ENCODE results near the gene ZC3H10. TPM values are rescaled to one million over a fixed set of nuclear protein-coding genes. Genes with fewer than 3 reads are reported as not detected.

The ZC3H10 gene
- total and polyA plus RNA-seq, 2 of the 13 experiments (the other 11 are each of a cell fraction or from before 2014, with no cell fraction given) = 0.70 to 2.3 TPM

GRCh38 chr12:56127888-56128669 is 10.0 kb downstream of the ZC3H10 start, which contains the start of gene ESYT1 (continued):
- TF ChIP-seq HNF1A (IDR thresholded peaks at IDR 0.05; ENCODE audit: low read depth) (no peak), HNF1A (CRISPR knock-in tag; IDR thresholded peaks at IDR 0.05; ENCODE audit: borderline replicate concordance) (peak; percentile 68; the same call in 1 of the 2 replicates), ZMAT3 (CRISPR knock-in tag; conservative IDR thresholded peaks at IDR 0.05) (peak; percentile 77), PAWR (CRISPR knock-in tag; IDR thresholded peaks at IDR 0.05; ENCODE audit: borderline replicate concordance) (no peak), LCORL (IDR thresholded peaks at IDR 0.05) (no peak), LCORL (CRISPR knock-in tag; IDR thresholded peaks at IDR 0.05) (0 out of 2 replicates have a peak, but pooled peaks have one; percentile 33), HDAC1 (CRISPR knock-in tag; IDR thresholded peaks at IDR 0.05) (peak; percentile 88), ZNF263 (CRISPR knock-in tag; IDR thresholded peaks at IDR 0.05) (peak; percentile 63; the same call in 1 of the 2 replicates), ZMYM4 (CRISPR knock-in tag; IDR thresholded peaks at IDR 0.05) (no peak; the same call in 1 of the 2 replicates), SIN3A (IDR thresholded peaks at IDR 0.05; ENCODE audit: borderline replicate concordance, low read depth, low read length) (peak; percentile 26; the same call in 1 of the 2 replicates), PATZ1 (CRISPR knock-in tag; IDR thresholded peaks at IDR 0.05) (peak; percentile 84), THAP11 (CRISPR knock-in tag; IDR thresholded peaks at IDR 0.05) (peak; percentile 64; the same call in 1 of the 2 replicates)
- TF ChIP-seq, protein P1, sequence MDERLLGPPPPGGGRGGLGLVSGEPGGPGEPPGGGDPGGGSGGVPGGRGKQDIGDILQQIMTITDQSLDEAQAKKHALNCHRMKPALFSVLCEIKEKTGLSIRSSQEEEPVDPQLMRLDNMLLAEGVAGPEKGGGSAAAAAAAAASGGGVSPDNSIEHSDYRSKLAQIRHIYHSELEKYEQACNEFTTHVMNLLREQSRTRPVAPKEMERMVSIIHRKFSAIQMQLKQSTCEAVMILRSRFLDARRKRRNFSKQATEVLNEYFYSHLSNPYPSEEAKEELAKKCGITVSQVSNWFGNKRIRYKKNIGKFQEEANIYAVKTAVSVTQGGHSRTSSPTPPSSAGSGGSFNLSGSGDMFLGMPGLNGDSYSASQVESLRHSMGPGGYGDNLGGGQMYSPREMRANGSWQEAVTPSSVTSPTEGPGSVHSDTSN (CRISPR knock-in tag; IDR thresholded peaks at IDR 0.05) = no peak
- TF ChIP-seq, protein P2, sequence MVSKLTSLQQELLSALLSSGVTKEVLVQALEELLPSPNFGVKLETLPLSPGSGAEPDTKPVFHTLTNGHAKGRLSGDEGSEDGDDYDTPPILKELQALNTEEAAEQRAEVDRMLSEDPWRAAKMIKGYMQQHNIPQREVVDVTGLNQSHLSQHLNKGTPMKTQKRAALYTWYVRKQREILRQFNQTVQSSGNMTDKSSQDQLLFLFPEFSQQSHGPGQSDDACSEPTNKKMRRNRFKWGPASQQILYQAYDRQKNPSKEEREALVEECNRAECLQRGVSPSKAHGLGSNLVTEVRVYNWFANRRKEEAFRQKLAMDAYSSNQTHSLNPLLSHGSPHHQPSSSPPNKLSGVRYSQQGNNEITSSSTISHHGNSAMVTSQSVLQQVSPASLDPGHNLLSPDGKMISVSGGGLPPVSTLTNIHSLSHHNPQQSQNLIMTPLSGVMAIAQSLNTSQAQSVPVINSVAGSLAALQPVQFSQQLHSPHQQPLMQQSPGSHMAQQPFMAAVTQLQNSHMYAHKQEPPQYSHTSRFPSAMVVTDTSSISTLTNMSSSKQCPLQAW (CRISPR knock-in tag; IDR thresholded peaks at IDR 0.05) = peak; percentile 82

All from HepG2 (cell line).